Regular cardiac myocyte (primary cell): ENCODE measurements around the gene CAMKV. TPM values are rescaled to one million over a fixed set of nuclear protein-coding genes. Genes with fewer than 3 reads are reported as not detected.

Experiments
- total RNA-seq: library from RNA; depleted of rRNA; stranded (reverse); fragments of >200 nt; gene quantifications from 2 replicates; pipeline ENCODE4 v1.2.3, GENCODE V29; 2014

The CAMKV gene
- total RNA-seq = under 0.01 TPM in 1 of 2 replicates, not detected in the other

GRCh38 chr3:49869525-49870126 is at the start of gene CAMKV:
CAMKV (minus strand) TSS chr3:49869906; CDS start chr3:49862388, 7,518 bp downstream.

GRCh38 chr3:49903451-49904424 is 34.0 kb upstream of the CAMKV start, which contains the start of gene MST1R:
MST1R (minus strand) TSS chr3:49903873; CDS start chr3:49903609, 264 bp downstream.

GRCh38 chr3:49856181-49857005 is 13.3 kb downstream of the CAMKV start, which contains the start of gene TRAIP:
TRAIP (minus strand) TSS chr3:49856564; CDS start chr3:49856453, 111 bp downstream.

GRCh38 chr3:49813497-49814174 is 56.1 kb downstream of the CAMKV start, which contains the start of gene UBA7:
UBA7 (minus strand) TSS chr3:49813953; CDS start chr3:49813787, 166 bp downstream.

Other genes starting within 250 kb of the CAMKV start
- 127 and 160 TPM in 2 replicates for gene APEH, start 195.6 kb downstream of the CAMKV start, total RNA-seq
- gene MST1, start 180.4 kb downstream of the CAMKV start, total RNA-seq = 1.5 and 6.5 TPM in 2 replicates
- gene RNF123, start 180.3 kb downstream of the CAMKV start, total RNA-seq = 21.3 and 22.3 TPM in 2 replicates
- gene AMIGO3, start 150.2 kb downstream of the CAMKV start, total RNA-seq = 0.28 TPM in 1 of 2 replicates, not detected in the other
- 28.5 and 70.7 TPM in 2 replicates for gene GMPPB, start 146.0 kb downstream of the CAMKV start, total RNA-seq
- gene IP6K1, start 83.4 kb downstream of the CAMKV start, total RNA-seq = 27.6 and 39.5 TPM in 2 replicates
- not detected in 2 replicates for gene CDHR4, start 70.0 kb downstream of the CAMKV start, total RNA-seq
- 4.6 and 5.4 TPM in 2 replicates for gene INKA1, start 66.6 kb downstream of the CAMKV start, total RNA-seq
- 24.7 and 55.2 TPM in 2 replicates for gene UBA7, start 56.0 kb downstream of the CAMKV start, total RNA-seq
- gene TRAIP, start 13.3 kb downstream of the CAMKV start, total RNA-seq = 1.4 and 9.0 TPM in 2 replicates
- 0.85 and 0.96 TPM in 2 replicates for gene MST1R, start 34.0 kb upstream of the CAMKV start, total RNA-seq
- 12.7 and 19.2 TPM in 2 replicates for gene MON1A, start 59.9 kb upstream of the CAMKV start, total RNA-seq
- gene RBM6, start 70.2 kb upstream of the CAMKV start, total RNA-seq = 36.8 and 52.1 TPM in 2 replicates
- 93.3 and 94.7 TPM in 2 replicates for gene RBM5, start 219.0 kb upstream of the CAMKV start, total RNA-seq